SK-N-SH treated with all-trans-retinoic acid at 6 μM for 48 hours (cell line): ENCODE measurements around the gene CPNE4.

Experiments
- ATAC-seq: fragments of 200-7000 bp; cut with Tn5 transposase; 3 replicates; pipeline ENCODE4 v1.9.1; 2020; ENCODE audit warnings: mild to moderate bottlenecking, moderate library complexity
- ARNTL ChIP-seq: fragments of 450-650 bp; formaldehyde crosslinking; IDR thresholded peaks from 2 replicates; pipeline ENCODE4 v1.5.0; 2020; ENCODE audit warnings: low read depth, mild to moderate bottlenecking, moderate library complexity, borderline replicate concordance
- ESRRG ChIP-seq: fragments of 250-450 bp; sonication (Bioruptor Pico); IDR thresholded peaks from 2 replicates; pipeline ENCODE4 v1.6.1; 2021; ENCODE audit warnings: mild to moderate bottlenecking
- ISL1 ChIP-seq: fragments of 250-450 bp; sonication (Bioruptor Pico); IDR thresholded peaks from 2 replicates; pipeline ENCODE4 v2.1.2; 2022; ENCODE audit warnings: mild to moderate bottlenecking, moderate library complexity
- OSR1 ChIP-seq: fragments of 250-450 bp; sonication (Bioruptor Pico); IDR thresholded peaks from 2 replicates; pipeline ENCODE4 v1.8.0; 2022; ENCODE audit warnings: moderate library complexity, mild to moderate bottlenecking, inconsistent platforms
- PPARA ChIP-seq: fragments of 250-450 bp; sonication (Bioruptor Pico); IDR thresholded peaks from 2 replicates; pipeline ENCODE4 v1.5.0; 2020; ENCODE audit warnings: mild to moderate bottlenecking, borderline replicate concordance
- RARB ChIP-seq: fragments of 250-450 bp; sonication (Bioruptor Pico); IDR thresholded peaks from 2 replicates; pipeline ENCODE4 v1.8.0; 2021; ENCODE audit warnings: mild to moderate bottlenecking, moderate library complexity
- TCF4 ChIP-seq: fragments of 250-450 bp; sonication (Bioruptor Pico); IDR thresholded peaks from 2 replicates; pipeline ENCODE4 v1.8.0; 2021; ENCODE audit warnings: mild to moderate bottlenecking, moderate library complexity, borderline replicate concordance
- TOX ChIP-seq: fragments of 250-450 bp; sonication (Bioruptor Pico); IDR thresholded peaks from 2 replicates; pipeline ENCODE4 v1.8.0; 2021; ENCODE audit warnings: mild to moderate bottlenecking, moderate library complexity, borderline replicate concordance
- ZC3H10 ChIP-seq: fragments of 250-450 bp; sonication (Bioruptor Pico); IDR thresholded peaks from 2 replicates; pipeline ENCODE4 v1.5.1; 2021; ENCODE audit warnings: mild to moderate bottlenecking, moderate library complexity
- ZFP3 ChIP-seq: fragments of 250-450 bp; sonication (Bioruptor Pico); IDR thresholded peaks from 2 replicates; pipeline ENCODE4 v1.5.0; 2020; ENCODE audit warnings: mild to moderate bottlenecking, moderate library complexity
- ZFP30 ChIP-seq: fragments of 450-650 bp; formaldehyde crosslinking; IDR thresholded peaks from 2 replicates; pipeline ENCODE4 v1.5.0; 2022; ENCODE audit warnings: mild to moderate bottlenecking, moderate library complexity
- ZNF565 ChIP-seq: fragments of 450-650 bp; formaldehyde crosslinking; conservative IDR thresholded peaks from 2 replicates; pipeline ENCODE4 v1.5.0; 2020; ENCODE audit warnings: low read depth, mild to moderate bottlenecking, moderate library complexity
- ZNF8 ChIP-seq: fragments of 450-650 bp; formaldehyde crosslinking; IDR thresholded peaks from 2 replicates; pipeline ENCODE4 v1.5.0; 2020; ENCODE audit warnings: mild to moderate bottlenecking, moderate library complexity
- TF ChIP-seq, protein P1 (sequence below): fragments of 250-450 bp; sonication (Bioruptor Pico); IDR thresholded peaks from 2 replicates; pipeline ENCODE4 v1.5.0; 2020; ENCODE audit warnings: mild to moderate bottlenecking, moderate library complexity
- TF ChIP-seq, protein P2 (sequence below): fragments of 250-450 bp; sonication (Bioruptor Pico); IDR thresholded peaks from 2 replicates; pipeline ENCODE4 v1.8.0; 2021; ENCODE audit warnings: low read depth, mild to moderate bottlenecking, moderate library complexity, borderline replicate concordance
- TF ChIP-seq, protein P3 (sequence below): fragments of 250-450 bp; sonication (Bioruptor Pico); IDR thresholded peaks from 2 replicates; pipeline ENCODE4 v1.5.1; 2021; ENCODE audit warnings: mild to moderate bottlenecking, moderate library complexity
- TF ChIP-seq, protein P4 (sequence below): fragments of 250-450 bp; sonication (Bioruptor Pico); IDR thresholded peaks from 2 replicates; pipeline ENCODE4 v1.8.0; 2020; ENCODE audit warnings: mild to moderate bottlenecking, moderate library complexity, borderline replicate concordance
- TF ChIP-seq, protein P5 (sequence below): fragments of 250-450 bp; sonication (Bioruptor Pico); IDR thresholded peaks from 2 replicates; pipeline ENCODE4 v1.5.1; 2020; ENCODE audit warnings: low read depth, mild to moderate bottlenecking, moderate library complexity

The CPNE4 gene

DNA sequence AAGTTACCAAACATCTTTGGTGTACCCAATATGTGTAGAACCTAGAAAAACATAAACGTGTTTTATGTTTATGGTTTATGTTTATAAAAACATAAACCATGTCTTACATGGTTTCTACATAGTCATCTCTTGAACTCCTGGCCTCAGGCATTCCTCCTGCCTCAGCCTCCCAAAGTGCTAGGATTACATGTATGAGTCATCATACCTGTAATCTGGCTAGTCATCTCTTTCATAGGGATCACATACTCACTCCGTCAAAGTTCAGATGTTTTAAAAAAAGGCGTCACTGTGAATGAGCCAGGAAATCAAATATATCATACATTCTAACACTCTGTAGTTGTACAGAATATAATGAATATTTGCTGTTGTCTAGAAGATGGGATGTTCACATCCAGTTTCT, 178.6 kb downstream of the CPNE4 start:
- TF ChIP-seq ZFP3 (no peak), TCF4 (CRISPR knock-in tag) (no peak), ZNF565 (CRISPR knock-in tag) (no peak), ISL1 (CRISPR knock-in tag) (no peak), TOX (no peak), ZC3H10 (no peak), ESRRG (CRISPR knock-in tag) (no peak)
- TF ChIP-seq, protein P1, sequence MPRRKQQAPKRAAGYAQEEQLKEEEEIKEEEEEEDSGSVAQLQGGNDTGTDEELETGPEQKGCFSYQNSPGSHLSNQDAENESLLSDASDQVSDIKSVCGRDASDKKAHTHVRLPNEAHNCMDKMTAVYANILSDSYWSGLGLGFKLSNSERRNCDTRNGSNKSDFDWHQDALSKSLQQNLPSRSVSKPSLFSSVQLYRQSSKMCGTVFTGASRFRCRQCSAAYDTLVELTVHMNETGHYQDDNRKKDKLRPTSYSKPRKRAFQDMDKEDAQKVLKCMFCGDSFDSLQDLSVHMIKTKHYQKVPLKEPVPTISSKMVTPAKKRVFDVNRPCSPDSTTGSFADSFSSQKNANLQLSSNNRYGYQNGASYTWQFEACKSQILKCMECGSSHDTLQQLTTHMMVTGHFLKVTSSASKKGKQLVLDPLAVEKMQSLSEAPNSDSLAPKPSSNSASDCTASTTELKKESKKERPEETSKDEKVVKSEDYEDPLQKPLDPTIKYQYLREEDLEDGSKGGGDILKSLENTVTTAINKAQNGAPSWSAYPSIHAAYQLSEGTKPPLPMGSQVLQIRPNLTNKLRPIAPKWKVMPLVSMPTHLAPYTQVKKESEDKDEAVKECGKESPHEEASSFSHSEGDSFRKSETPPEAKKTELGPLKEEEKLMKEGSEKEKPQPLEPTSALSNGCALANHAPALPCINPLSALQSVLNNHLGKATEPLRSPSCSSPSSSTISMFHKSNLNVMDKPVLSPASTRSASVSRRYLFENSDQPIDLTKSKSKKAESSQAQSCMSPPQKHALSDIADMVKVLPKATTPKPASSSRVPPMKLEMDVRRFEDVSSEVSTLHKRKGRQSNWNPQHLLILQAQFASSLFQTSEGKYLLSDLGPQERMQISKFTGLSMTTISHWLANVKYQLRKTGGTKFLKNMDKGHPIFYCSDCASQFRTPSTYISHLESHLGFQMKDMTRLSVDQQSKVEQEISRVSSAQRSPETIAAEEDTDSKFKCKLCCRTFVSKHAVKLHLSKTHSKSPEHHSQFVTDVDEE: no peak
- TF ChIP-seq, protein P2, sequence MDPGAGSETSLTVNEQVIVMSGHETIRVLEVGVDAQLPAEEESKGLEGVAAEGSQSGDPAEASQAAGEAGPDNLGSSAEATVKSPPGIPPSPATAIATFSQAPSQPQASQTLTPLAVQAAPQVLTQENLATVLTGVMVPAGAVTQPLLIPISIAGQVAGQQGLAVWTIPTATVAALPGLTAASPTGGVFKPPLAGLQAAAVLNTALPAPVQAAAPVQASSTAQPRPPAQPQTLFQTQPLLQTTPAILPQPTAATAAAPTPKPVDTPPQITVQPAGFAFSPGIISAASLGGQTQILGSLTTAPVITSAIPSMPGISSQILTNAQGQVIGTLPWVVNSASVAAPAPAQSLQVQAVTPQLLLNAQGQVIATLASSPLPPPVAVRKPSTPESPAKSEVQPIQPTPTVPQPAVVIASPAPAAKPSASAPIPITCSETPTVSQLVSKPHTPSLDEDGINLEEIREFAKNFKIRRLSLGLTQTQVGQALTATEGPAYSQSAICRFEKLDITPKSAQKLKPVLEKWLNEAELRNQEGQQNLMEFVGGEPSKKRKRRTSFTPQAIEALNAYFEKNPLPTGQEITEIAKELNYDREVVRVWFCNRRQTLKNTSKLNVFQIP (CRISPR knock-in tag): no peak
- ATAC-seq: no peak

DNA sequence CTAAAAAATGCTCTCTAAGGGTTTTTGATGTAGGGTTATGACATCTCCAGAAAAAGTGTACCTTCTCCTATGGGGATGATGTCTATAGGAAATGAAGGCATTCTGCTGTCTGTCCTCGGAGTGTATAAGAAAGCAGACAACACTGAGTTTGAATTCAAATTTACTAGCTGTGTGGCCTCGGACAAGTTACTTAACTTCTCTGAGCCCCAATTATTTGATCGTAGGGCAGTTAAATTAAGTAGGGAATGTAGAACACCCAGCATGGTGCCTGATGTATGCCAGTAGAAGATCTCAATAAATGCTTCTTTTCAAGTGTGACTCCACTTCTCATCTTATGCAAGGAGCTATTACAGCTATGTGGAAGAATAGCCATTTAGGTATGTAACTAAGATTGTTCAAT, 184.6 kb downstream of the CPNE4 start:
- TF ChIP-seq RARB (CRISPR knock-in tag): no peak
- TF ChIP-seq, protein P3, sequence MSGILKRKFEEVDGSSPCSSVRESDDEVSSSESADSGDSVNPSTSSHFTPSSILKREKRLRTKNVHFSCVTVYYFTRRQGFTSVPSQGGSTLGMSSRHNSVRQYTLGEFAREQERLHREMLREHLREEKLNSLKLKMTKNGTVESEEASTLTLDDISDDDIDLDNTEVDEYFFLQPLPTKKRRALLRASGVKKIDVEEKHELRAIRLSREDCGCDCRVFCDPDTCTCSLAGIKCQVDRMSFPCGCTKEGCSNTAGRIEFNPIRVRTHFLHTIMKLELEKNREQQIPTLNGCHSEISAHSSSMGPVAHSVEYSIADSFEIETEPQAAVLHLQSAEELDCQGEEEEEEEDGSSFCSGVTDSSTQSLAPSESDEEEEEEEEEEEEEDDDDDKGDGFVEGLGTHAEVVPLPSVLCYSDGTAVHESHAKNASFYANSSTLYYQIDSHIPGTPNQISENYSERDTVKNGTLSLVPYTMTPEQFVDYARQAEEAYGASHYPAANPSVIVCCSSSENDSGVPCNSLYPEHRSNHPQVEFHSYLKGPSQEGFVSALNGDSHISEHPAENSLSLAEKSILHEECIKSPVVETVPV: no peak
- TF ChIP-seq, protein P4, sequence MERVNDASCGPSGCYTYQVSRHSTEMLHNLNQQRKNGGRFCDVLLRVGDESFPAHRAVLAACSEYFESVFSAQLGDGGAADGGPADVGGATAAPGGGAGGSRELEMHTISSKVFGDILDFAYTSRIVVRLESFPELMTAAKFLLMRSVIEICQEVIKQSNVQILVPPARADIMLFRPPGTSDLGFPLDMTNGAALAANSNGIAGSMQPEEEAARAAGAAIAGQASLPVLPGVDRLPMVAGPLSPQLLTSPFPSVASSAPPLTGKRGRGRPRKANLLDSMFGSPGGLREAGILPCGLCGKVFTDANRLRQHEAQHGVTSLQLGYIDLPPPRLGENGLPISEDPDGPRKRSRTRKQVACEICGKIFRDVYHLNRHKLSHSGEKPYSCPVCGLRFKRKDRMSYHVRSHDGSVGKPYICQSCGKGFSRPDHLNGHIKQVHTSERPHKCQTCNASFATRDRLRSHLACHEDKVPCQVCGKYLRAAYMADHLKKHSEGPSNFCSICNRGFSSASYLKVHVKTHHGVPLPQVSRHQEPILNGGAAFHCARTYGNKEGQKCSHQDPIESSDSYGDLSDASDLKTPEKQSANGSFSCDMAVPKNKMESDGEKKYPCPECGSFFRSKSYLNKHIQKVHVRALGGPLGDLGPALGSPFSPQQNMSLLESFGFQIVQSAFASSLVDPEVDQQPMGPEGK (CRISPR knock-in tag): no peak
- no peak for ATAC-seq

DNA sequence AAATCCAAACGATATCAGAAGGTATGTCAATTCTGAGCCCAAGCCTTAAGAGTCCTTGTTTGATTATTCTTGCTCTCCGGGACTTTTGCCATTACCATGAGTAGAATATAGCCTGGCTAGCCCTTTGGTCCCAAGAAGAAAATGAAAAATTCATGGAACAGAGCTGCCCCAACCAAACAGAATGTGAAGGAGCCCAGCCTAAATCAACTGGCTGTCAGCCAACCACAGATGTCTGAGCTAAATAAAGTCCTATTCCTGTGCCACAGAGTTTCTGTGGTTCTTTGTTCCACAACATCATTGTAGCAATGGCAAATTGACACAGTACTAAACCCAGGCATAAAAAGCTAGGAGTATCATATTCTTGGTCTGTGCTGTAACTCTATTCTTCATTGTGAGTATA, 185.2 kb downstream of the CPNE4 start:
- no peak for ATAC-seq
- TF ChIP-seq, protein P5, sequence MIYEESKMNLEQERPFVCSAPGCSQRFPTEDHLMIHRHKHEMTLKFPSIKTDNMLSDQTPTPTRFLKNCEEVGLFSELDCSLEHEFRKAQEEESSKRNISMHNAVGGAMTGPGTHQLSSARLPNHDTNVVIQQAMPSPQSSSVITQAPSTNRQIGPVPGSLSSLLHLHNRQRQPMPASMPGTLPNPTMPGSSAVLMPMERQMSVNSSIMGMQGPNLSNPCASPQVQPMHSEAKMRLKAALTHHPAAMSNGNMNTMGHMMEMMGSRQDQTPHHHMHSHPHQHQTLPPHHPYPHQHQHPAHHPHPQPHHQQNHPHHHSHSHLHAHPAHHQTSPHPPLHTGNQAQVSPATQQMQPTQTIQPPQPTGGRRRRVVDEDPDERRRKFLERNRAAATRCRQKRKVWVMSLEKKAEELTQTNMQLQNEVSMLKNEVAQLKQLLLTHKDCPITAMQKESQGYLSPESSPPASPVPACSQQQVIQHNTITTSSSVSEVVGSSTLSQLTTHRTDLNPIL (CRISPR knock-in tag): no peak
- TF ChIP-seq ISL1 (CRISPR knock-in tag) (no peak), ZFP3 (no peak), ZFP30 (CRISPR knock-in tag) (no peak), ZC3H10 (no peak), ZNF8 (CRISPR knock-in tag) (no peak), OSR1 (CRISPR knock-in tag) (no peak), RARB (CRISPR knock-in tag) (no peak), PPARA (no peak), ARNTL (no peak)
- TF ChIP-seq, protein P3: no peak
- TF ChIP-seq, protein P4 (CRISPR knock-in tag): no peak
- TF ChIP-seq, protein P1: no peak
